K562 (cell line): ENCODE data around the gene OSBP2. TPM values are rescaled to one million over a fixed set of nuclear protein-coding genes. Genes with fewer than 3 reads are reported as not detected.

ENCODE experiments used
- ATAC-seq: fragments of 200-7000 bp; cut with Tn5 transposase; 3 replicates; pipeline ENCODE4 v1.9.1; 2020; ENCODE audit warnings: moderate library complexity
- BruUV-seq: library from RNA; stranded (reverse); fragments of 400-500 nt; replicated peaks from 2 replicates; lab custom pipeline; 2021; lab: Mats Ljungman, UMichigan
- CTCF ChIA-PET: fragments of 300-600 bp; formaldehyde crosslinking; extraction: SDS; loops from one replicate; lab custom pipeline; 2021; ENCODE audit warnings: low intra/inter-chr PET ratio; lab: Yijun Ruan, JAX
- POLR2A ChIA-PET: fragments of 300-600, 350-650 bp; sonication (Branson Sonifier 250); formaldehyde crosslinking; extraction: SDS; loops from one replicate; lab custom pipeline; 2021; ENCODE audit warnings: antibody characterized with exemption, inconsistent platforms; lab: Yijun Ruan, JAX
- DNase-seq, 4 experiments: peaks; one replicate each; pipeline versions ENCODE4 v3.0.0 to v3.0.0-alpha.2; 2011 to 2018; ENCODE audit warnings: low spot score in 3 of 4, mixed read lengths in 3 of 4; ENCODE audit errors: extremely low read depth in 1 of 4
- FAIRE-seq: peaks from 2 replicates; lab custom pipeline; 2011; peaks lifted over from hg19 to GRCh38; lab: Jason Lieb, UNC
- H2AFZ ChIP-seq: 2 replicates; pipeline ENCODE4 v1.6.0; 2011; ENCODE audit warnings: low read depth, low read length, control low read depth, inconsistent platforms
- H3K27ac ChIP-seq: fragments of 200-600 bp; 3 replicates; pipeline ENCODE4 v1.8.0; 2011; ENCODE audit warnings: low read depth, mild to moderate bottlenecking, control low read depth, inconsistent platforms, low read length, moderate library complexity, mixed read lengths; ENCODE audit errors: extremely low read depth
- H3K27me3 ChIP-seq, 2 experiments: fragments of 300-600 bp in 1 of 2; 2 replicates in 1 of 2; 3 replicates in 1 of 2; pipeline versions ENCODE4 v1.6.0 to v1.8.0; 2011; ENCODE audit warnings: inconsistent platforms in 2 of 2, low read length in 2 of 2, mild to moderate bottlenecking in 1 of 2, mixed read lengths in 1 of 2, moderate library complexity in 1 of 2; ENCODE audit not compliant: control insufficient read depth in 2 of 2, insufficient read depth in 2 of 2
- H3K36me3 ChIP-seq: fragments of 300-600 bp; 3 replicates; pipeline ENCODE4 v1.8.0; 2011; ENCODE audit warnings: mild to moderate bottlenecking, low read length, inconsistent platforms; ENCODE audit not compliant: control insufficient read depth, insufficient read depth
- H3K4me1 ChIP-seq, 2 experiments: fragments of 200-600 bp in 1 of 2; replicated peaks in 1 of 2; 2 replicates in 1 of 2; 3 replicates in 1 of 2; pipeline versions ENCODE4 v1.5.1 to v1.8.0; 2011; ENCODE audit warnings: inconsistent platforms in 2 of 2, low read length in 2 of 2, mild to moderate bottlenecking in 1 of 2, mixed read lengths in 1 of 2, moderate library complexity in 1 of 2; ENCODE audit not compliant: control insufficient read depth in 2 of 2, insufficient read depth in 2 of 2
- H3K4me2 ChIP-seq: 2 replicates; pipeline ENCODE4 v1.6.1; 2011; ENCODE audit warnings: low read length, control low read depth, inconsistent platforms, mixed read lengths; ENCODE audit not compliant: insufficient read depth
- H3K4me3 ChIP-seq: fragments of 200-600 bp; sonication (generic), shearing (Covaris generic); 2 replicates; pipeline ENCODE4 v1.5.1; 2016; ENCODE audit warnings: control low read depth, inconsistent platforms
- H3K79me2 ChIP-seq: fragments of 200-600 bp; 3 replicates; pipeline ENCODE4 v1.8.0; 2011; ENCODE audit warnings: low read length, inconsistent platforms; ENCODE audit not compliant: control insufficient read depth, insufficient read depth
- H3K9ac ChIP-seq, 2 experiments: 2 replicates each; pipeline versions ENCODE4 v1.6.0 to v1.6.1; 2011; ENCODE audit warnings: low read depth in 2 of 2, low read length in 2 of 2, control low read depth in 1 of 2, inconsistent platforms in 1 of 2, mild to moderate bottlenecking in 1 of 2, mixed read lengths in 1 of 2; ENCODE audit not compliant: insufficient read depth in 1 of 2
- H3K9me1 ChIP-seq: one replicate; pipeline ENCODE4 v1.6.0; 2011; ENCODE audit warnings: inconsistent platforms, mild to moderate bottlenecking, low read length, moderate library complexity; ENCODE audit not compliant: control insufficient read depth, insufficient read depth
- H3K9me3 ChIP-seq: replicated peaks from 2 replicates; pipeline ENCODE4 v1.5.1; 2011; ENCODE audit warnings: low read depth, low read length, inconsistent platforms; ENCODE audit not compliant: control insufficient read depth, insufficient read depth
- H4K20me1 ChIP-seq: replicated peaks from 2 replicates; pipeline ENCODE4 v1.6.1; 2011; ENCODE audit warnings: low read length, inconsistent platforms, mixed read lengths; ENCODE audit not compliant: control insufficient read depth, insufficient read depth
- CHD1 ChIP-seq: fragments of 200-600 bp; sonication (generic); IDR thresholded peaks from one replicate; pipeline ENCODE4 v1.6.1; 2012; ENCODE audit warnings: mild to moderate bottlenecking, moderate library complexity, low read length, inconsistent platforms
- DPF2 ChIP-seq: fragments of 450-650 bp; IDR thresholded peaks from 2 replicates; pipeline ENCODE4 v1.6.1; 2016
- E4F1 ChIP-seq: fragments of 250-450 bp; sonication (Bioruptor Pico); IDR thresholded peaks from 2 replicates; pipeline ENCODE4 v1.5.0; 2021; ENCODE audit warnings: mild to moderate bottlenecking, borderline replicate concordance
- FOXK1 ChIP-seq: sonication (generic); formaldehyde crosslinking; IDR thresholded peaks from 2 replicates; pipeline ENCODE4 v1.8.0; 2022; ENCODE audit warnings: missing genetic modification reagents, mild to moderate bottlenecking, borderline replicate concordance
- FOXP1 ChIP-seq: sonication (generic); formaldehyde crosslinking; IDR thresholded peaks from 2 replicates; pipeline ENCODE4 v1.8.0; 2022; ENCODE audit warnings: mild to moderate bottlenecking, missing genetic modification reagents
- HDAC3 ChIP-seq: fragments of 450-650 bp; IDR thresholded peaks from 2 replicates; pipeline ENCODE4 v1.6.1; 2018; ENCODE audit warnings: borderline replicate concordance, mild to moderate bottlenecking, moderate library complexity; ENCODE audit not compliant: partially characterized antibody
- KLF6 ChIP-seq: fragments of 250-450 bp; sonication (Bioruptor Pico); IDR thresholded peaks from 2 replicates; pipeline ENCODE4 v1.4.0; 2020; ENCODE audit warnings: mild to moderate bottlenecking, moderate library complexity, borderline replicate concordance
- PRPF4 ChIP-seq: fragments of 200-400 bp; formaldehyde crosslinking; IDR thresholded peaks from one replicate; pipeline ENCODE4 v1.6.1; 2017; ENCODE audit warnings: low read length, low read depth, mild to moderate bottlenecking; ENCODE audit not compliant: insufficient read depth, poor library complexity, severe bottlenecking
- SP1 ChIP-seq: sonication (generic); formaldehyde crosslinking; IDR thresholded peaks from 2 replicates; pipeline ENCODE4 v1.8.1; 2022; ENCODE audit warnings: mild to moderate bottlenecking, missing genetic modification reagents
- SRSF3 ChIP-seq: fragments of 200-400 bp; formaldehyde crosslinking; IDR thresholded peaks from 2 replicates; pipeline ENCODE4 v1.6.1; 2016; ENCODE audit warnings: mild to moderate bottlenecking, low read length, moderate library complexity; ENCODE audit not compliant: insufficient read depth
- TAF1 ChIP-seq: IDR thresholded peaks from 2 replicates; pipeline ENCODE4 v1.6.1; 2011; ENCODE audit warnings: mild to moderate bottlenecking, low read length, moderate library complexity; ENCODE audit not compliant: insufficient read depth, control insufficient read depth, severe bottlenecking; ENCODE audit errors: extremely low read depth
- ZBED1 ChIP-seq: IDR thresholded peaks from 2 replicates; pipeline ENCODE4 v1.6.1; 2014
- ZBTB49 ChIP-seq: sonication (generic); formaldehyde crosslinking; IDR thresholded peaks from 2 replicates; pipeline ENCODE4 v1.8.0; 2022; ENCODE audit warnings: missing genetic modification reagents, mild to moderate bottlenecking, borderline replicate concordance
- ZNF77 ChIP-seq: fragments of 250-450 bp; sonication (Bioruptor Pico); IDR thresholded peaks from 2 replicates; pipeline ENCODE4 v1.5.0; 2020
- WGBS: fragments of 100-300 bp; shearing (Covaris generic); methylation state at CpG from one replicate; pipeline ENCODE4 v1.1.6; 2016; ENCODE audit warnings: low coverage, mixed read lengths; ENCODE audit not compliant: insufficient coverage; ENCODE audit errors: missing lambda C conversion rate; 5-methylcytosine and 5-hydroxymethylcytosine counted together
- in situ Hi-C: fragments of 300-500 bp; cut with MboI; formaldehyde crosslinking; loops from 4 replicates; pipeline ENCODE4 v1.15.0; 2018; ENCODE audit warnings: inconsistent platforms, mixed read lengths
- intact Hi-C: fragments of 100-400 bp; cut with micrococcal nuclease; formaldehyde crosslinking; loops from 2 replicates; pipeline ENCODE4 v1.14.2; 2022
- polyA plus RNA-seq, 8 experiments: library from polyadenylated mRNA; depleted of rRNA in 4 of 8; stranded (reverse) in 5 of 8; unstranded in 3 of 8; fragments of >200 nt; fragmentation: Nextera tagmentation in 2 of 8; fragmentation: Illumina TruSeq in 1 of 8; extraction: Ambion mirVana in 2 of 8; extraction: Trizol in 1 of 8; gene quantifications; 2 replicates each; pipeline versions ENCODE4 v1.2.1 to v1.2.3, GENCODE V29; 2011 to 2014; ENCODE audit warnings: inconsistent platforms in 1 of 8, missing spikeins in 1 of 8
- total RNA-seq, 7 experiments: library from RNA; depleted of rRNA in 6 of 7; stranded (reverse); fragments of >200 nt in 6 of 7; fragmentation: Illumina TruSeq in 2 of 7; extraction: Trizol in 2 of 7; gene quantifications; 2 replicates each; pipeline versions ENCODE4 v1.2.1 to v1.2.3, GENCODE V29; 2011 to 2021; ENCODE audit warnings: low replicate concordance in 1 of 7
- TF ChIP-seq, protein P1 (sequence below): fragments of 450-650 bp; IDR thresholded peaks from 2 replicates; pipeline ENCODE4 v1.6.1; 2014; ENCODE audit warnings: low read depth, mild to moderate bottlenecking, moderate library complexity, borderline replicate concordance

Gene OSBP2
- total and polyA plus RNA-seq, 9 of the 15 experiments (the other 6 are each of a cell fraction or from before 2014, with no cell fraction given): 0.52 to 29.5 (median 21.6) TPM

- Histone ChIP-seq H3K9ac (peak overlapping the region; percentile 8 to 35; a peak in 2 of 4 replicates), H3K79me2 (no peaks in the 10 kb centered on the region), H3K4me2 (peak overlapping the region; percentile 27; the same call in 1 of the 2 replicates), H3K9me1 (no peaks in the 10 kb centered on the region), H4K20me1 (no peaks in the 10 kb centered on the region), H3K36me3 (no peaks in the 10 kb centered on the region), H3K4me3 (no peak overlapping the region), H3K4me1 (peaks cover 7 to 18% of the 10 kb centered on the region in 2 experiments; a peak in 3 of 5 replicates), H3K27me3 (no peaks in the 10 kb centered on the region), H2AFZ (no peak overlapping the region), H3K9me3 (no peaks in the 10 kb centered on the region), H3K27ac (no peak overlapping the region; the same call in 2 of the 3 replicates)
- no peak for FAIRE-seq
- 80% methylated on average over 4 of the region's 10 CpGs for WGBS
- DNase-seq: no peak
- in situ Hi-C loops (no loop called here), intact Hi-C loops (no loop called here)
- no peak for ATAC-seq
- ChIA-PET POLR2A (interaction anchor here (1.0 kb wide), 1 partner anchor 11 kb away, joined by 3 read pairs; no protein-coding TSS in a partner anchor), CTCF (no interaction called here)
- BruUV-seq: no TSS peak
- no peak for TF ChIP-seq KLF6
- TF ChIP-seq SRSF3: no peak
- no peak for TF ChIP-seq ZBED1
- no peak for TF ChIP-seq FOXK1
- TF ChIP-seq, protein P1, sequence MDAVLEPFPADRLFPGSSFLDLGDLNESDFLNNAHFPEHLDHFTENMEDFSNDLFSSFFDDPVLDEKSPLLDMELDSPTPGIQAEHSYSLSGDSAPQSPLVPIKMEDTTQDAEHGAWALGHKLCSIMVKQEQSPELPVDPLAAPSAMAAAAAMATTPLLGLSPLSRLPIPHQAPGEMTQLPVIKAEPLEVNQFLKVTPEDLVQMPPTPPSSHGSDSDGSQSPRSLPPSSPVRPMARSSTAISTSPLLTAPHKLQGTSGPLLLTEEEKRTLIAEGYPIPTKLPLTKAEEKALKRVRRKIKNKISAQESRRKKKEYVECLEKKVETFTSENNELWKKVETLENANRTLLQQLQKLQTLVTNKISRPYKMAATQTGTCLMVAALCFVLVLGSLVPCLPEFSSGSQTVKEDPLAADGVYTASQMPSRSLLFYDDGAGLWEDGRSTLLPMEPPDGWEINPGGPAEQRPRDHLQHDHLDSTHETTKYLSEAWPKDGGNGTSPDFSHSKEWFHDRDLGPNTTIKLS: no peak
- TF ChIP-seq HDAC3: no peak
- TF ChIP-seq ZNF77 (CRISPR knock-in tag): no peak
- no peak for TF ChIP-seq E4F1
- no peak for TF ChIP-seq CHD1
- no peak for TF ChIP-seq FOXP1 (CRISPR knock-in tag)
- no peak for TF ChIP-seq ZBTB49
- TF ChIP-seq TAF1: no peak
- TF ChIP-seq SP1: no peak
- TF ChIP-seq DPF2: no peak
- no peak for TF ChIP-seq PRPF4
Measured at GRCh38 chr22:30743257-30744020, 48.8 kb downstream of the OSBP2 start.
